Psoas muscle (tissue), 8 donors: ENCODE data around the gene CUEDC1. TPM values are rescaled to one million over a fixed set of nuclear protein-coding genes. Genes with fewer than 3 reads are reported as not detected.

Experiments used
- ATAC-seq, 4 donors: fragments of 200-7000 bp; cut with Tn5 transposase; one replicate each; pipeline ENCODE4 v1.9.1; 2020; ENCODE audit warnings: moderate library complexity in 3 of 4, mild to moderate bottlenecking in 2 of 4
- DNase-seq, 2 donors: peaks; one replicate each; pipeline ENCODE4 v3.0.0-alpha.2; 2020
- H3K27ac ChIP-seq: fragments of 200-600 bp; one replicate; pipeline ENCODE4 v1.8.0; 2022
- H3K27me3 ChIP-seq, 3 donors: fragments of 200-600 bp in 1 of 3; one replicate each; pipeline versions ENCODE4 v1.6.1 to v1.8.0; 2013 to 2022; ENCODE audit warnings: low read length in 2 of 3, mild to moderate bottlenecking in 2 of 3, moderate library complexity in 1 of 3; ENCODE audit not compliant: insufficient read depth in 3 of 3
- H3K36me3 ChIP-seq, 2 donors: fragments of 200-600 bp in 1 of 2; one replicate each; pipeline versions ENCODE4 v1.6.1 to v1.8.0; 2013 to 2022; ENCODE audit warnings: low read depth in 1 of 2, mild to moderate bottlenecking in 1 of 2, moderate library complexity in 1 of 2; ENCODE audit not compliant: insufficient read depth in 1 of 2
- H3K4me1 ChIP-seq: fragments of 200-600 bp; one replicate; pipeline ENCODE4 v1.8.0; 2022
- H3K4me3 ChIP-seq: fragments of 200-600 bp; one replicate; pipeline ENCODE4 v1.8.0; 2022; ENCODE audit warnings: mild to moderate bottlenecking
- H3K9me3 ChIP-seq: fragments of 200-600 bp; one replicate; pipeline ENCODE4 v1.8.0; 2022
- WGBS, 3 donors: extraction: QIAGEN DNeasy Blood & Tissue Kit; methylation state at CpG; one replicate each; pipeline versions ENCODE4 v1.1.6 to v1.1.7; 2013; 5-methylcytosine and 5-hydroxymethylcytosine counted together
- intact Hi-C, 2 donors: fragments of 100-400 bp; cut with DNase I; formaldehyde crosslinking; loops; one replicate each; pipeline versions ENCODE4 v1.11.0 to v1.14.2; 2022
- polyA plus RNA-seq, 3 donors: library from polyadenylated mRNA; stranded (reverse); fragments of 200-250 nt; gene quantifications; one replicate each; pipeline ENCODE4 v1.2.3, GENCODE V29; 2013
- total RNA-seq, 4 donors: library from RNA; stranded (reverse); fragmentation: NEBNext Ultra II Directional in 2 of 4; extraction: Animal tissue kit (Norgen Biotek cat#: 25700) in 2 of 4; gene quantifications; one replicate each; pipeline versions ENCODE4 v1.2.1 to v1.2.4, GENCODE V29; 2021 to 2023
- TF ChIP-seq, protein P1 (sequence below): fragments of 200-600 bp; IDR thresholded peaks from one replicate; pipeline ENCODE4 v1.8.0; 2022; ENCODE audit warnings: antibody characterized with exemption
- donor health status: healthy with polysubstance abuse.
- donor health status: DM: no; HTN: no; CAD: no; lungs with moderate emphysema.
- donor health status: Bipolar disorder and iron deficiency.
- donor health status: healthy.
- donor health status: DM: yes; HTN: yes; CAD: no.
- donor health status: DM: no; HTN: no; CAD: no.
- donor health status: DM: no; HTN: no; CAD: no.
- donor health status: DM: yes; HTN: yes; CAD: no.

The CUEDC1 gene
- total and polyA plus RNA-seq, 7 donors, result 28.0 to 67.2 (median 46.4) TPM

DNA sequence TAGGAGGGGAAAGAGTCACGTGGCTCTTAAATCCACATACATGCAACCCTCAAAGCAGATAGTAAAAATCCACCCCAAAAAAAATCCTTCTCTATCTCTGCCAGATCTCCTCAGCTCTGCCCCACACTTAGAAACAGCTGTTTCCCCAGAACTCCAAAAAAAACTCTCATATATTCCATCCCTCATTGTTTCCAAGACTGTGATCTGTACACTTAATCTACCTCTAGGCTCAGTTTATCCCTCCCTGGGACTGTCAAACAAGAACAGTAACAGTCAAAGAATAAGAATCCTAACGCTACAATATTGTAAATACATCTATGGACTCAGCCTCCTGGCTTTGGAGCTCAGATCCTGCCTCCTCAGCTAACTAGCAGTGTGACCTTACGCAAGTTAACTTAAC is 11.6 kb downstream of the CUEDC1 start:
- TF ChIP-seq, protein P1, sequence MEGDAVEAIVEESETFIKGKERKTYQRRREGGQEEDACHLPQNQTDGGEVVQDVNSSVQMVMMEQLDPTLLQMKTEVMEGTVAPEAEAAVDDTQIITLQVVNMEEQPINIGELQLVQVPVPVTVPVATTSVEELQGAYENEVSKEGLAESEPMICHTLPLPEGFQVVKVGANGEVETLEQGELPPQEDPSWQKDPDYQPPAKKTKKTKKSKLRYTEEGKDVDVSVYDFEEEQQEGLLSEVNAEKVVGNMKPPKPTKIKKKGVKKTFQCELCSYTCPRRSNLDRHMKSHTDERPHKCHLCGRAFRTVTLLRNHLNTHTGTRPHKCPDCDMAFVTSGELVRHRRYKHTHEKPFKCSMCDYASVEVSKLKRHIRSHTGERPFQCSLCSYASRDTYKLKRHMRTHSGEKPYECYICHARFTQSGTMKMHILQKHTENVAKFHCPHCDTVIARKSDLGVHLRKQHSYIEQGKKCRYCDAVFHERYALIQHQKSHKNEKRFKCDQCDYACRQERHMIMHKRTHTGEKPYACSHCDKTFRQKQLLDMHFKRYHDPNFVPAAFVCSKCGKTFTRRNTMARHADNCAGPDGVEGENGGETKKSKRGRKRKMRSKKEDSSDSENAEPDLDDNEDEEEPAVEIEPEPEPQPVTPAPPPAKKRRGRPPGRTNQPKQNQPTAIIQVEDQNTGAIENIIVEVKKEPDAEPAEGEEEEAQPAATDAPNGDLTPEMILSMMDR, result no peak
- DNase-seq (peak in 1 of 2 donors; percentile 14), ATAC-seq (no peak)
- peak overlapping the region; percentile 99 for H3K27ac ChIP-seq
- H3K4me1 ChIP-seq, result peaks cover 96% of the 10 kb centered on the region
- no peaks in the 10 kb centered on the region for H3K36me3 ChIP-seq
- H3K4me3 ChIP-seq, result no peak overlapping the region
- no peaks in the 10 kb centered on the region for H3K27me3 ChIP-seq
- WGBS, 3 donors, result 49 to 63% (median 51%) methylated on average over 3 of the region's 3 CpGs
- intact Hi-C loops, result loop anchor here in 1 of 2 donors (5.0 kb wide), 1 partner anchor 86 kb away; no protein-coding TSS in a partner anchor
- no peaks in the 10 kb centered on the region for H3K9me3 ChIP-seq

DNA sequence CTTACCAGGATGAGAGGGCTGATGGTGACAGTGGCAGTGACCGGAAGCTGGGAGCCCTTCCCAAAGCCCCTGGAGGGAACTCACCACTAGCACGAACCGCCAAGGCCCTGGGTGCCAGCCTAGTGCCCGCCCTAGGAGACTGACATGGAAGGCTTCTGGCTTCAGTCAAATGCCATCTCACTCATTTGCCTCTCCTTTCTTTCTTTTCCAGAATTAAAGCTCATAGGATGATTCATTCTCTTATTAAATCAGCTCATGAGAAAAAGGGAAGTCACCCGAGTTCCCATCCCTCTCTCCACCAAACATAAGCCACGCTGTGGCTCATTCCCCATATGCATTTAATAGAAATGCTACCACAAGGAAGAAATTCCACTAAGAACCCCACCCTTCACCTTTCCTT is 12.1 kb downstream of the CUEDC1 start:
- H3K9me3 ChIP-seq, result no peaks in the 10 kb centered on the region
- intact Hi-C loops, result loop anchor here in 1 of 2 donors (5.0 kb wide), 1 partner anchor 86 kb away; no protein-coding TSS in a partner anchor
- H3K27ac ChIP-seq, result peak overlapping the region; percentile 99
- no peak for ATAC-seq
- H3K36me3 ChIP-seq, result no peaks in the 10 kb centered on the region
- no peak overlapping the region for H3K4me3 ChIP-seq
- WGBS, 3 donors, result 42 to 69% (median 46%) methylated on average over 6 of the region's 6 CpGs
- peaks cover 96% of the 10 kb centered on the region for H3K4me1 ChIP-seq
- DNase-seq, result peak in 1 of 2 donors; percentile 20
- TF ChIP-seq, protein P1, result no peak
- no peaks in the 10 kb centered on the region for H3K27me3 ChIP-seq

DNA sequence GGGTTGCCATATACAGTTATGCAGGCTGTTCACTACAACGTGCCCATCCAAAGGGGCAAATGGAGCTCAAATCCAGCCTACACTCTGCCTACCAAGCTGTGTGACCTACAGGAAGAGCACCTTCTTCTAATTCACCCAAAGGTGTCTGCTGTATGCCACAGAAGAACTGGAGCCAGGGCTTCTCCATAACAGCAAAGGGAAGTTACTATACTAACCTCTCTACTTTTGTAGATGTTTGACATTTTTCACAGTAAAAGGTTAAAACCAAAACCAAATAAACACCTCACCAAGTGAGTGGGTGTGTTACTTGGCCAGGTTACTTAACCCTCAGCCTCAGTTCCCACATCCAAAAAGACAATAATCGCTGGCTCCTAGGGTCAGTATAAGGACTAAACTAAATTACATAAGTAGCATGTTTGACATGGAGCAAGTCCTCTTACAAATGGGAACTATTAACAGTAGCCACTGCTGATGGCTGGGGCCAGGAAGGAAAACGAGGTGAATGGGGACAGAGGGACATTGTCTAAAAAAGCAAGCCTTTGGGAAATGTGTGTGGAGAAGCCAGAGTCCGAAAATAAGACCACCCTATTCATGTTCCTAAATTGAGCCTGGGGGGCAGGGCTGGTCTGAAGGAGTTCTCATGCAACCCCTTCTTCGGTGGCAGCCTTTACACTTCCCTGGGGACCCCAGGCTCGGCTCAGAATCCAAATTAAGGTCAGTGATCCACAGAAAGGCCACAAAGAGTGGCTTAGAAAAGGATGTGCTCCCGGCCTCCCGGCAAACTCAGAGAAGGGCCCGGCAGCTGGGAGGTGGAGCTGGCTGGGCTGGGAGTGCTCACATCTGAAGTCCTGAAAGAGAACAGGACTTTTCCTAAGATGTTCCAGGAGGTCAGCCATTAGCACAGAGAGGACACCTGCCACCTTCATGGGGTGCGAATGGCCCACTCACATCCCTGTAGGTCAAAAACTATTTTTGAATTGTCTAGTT is 13.5 kb downstream of the CUEDC1 start:
- no peaks in the 10 kb centered on the region for H3K27me3 ChIP-seq
- no peaks in the 10 kb centered on the region for H3K9me3 ChIP-seq
- H3K4me3 ChIP-seq, result no peak overlapping the region
- no peak for ATAC-seq
- 29 to 40% (median 38%) methylated on average over 10 of the region's 10 CpGs for WGBS, 3 donors
- no peaks in the 10 kb centered on the region for H3K36me3 ChIP-seq
- intact Hi-C loops, result loop anchor here in 1 of 2 donors (5.0 kb wide), 1 partner anchor 84 kb away; no protein-coding TSS in a partner anchor
- peaks cover 94% of the 10 kb centered on the region for H3K4me1 ChIP-seq
- TF ChIP-seq, protein P1, result no peak
- peak in 1 of 2 donors; percentile 36 for DNase-seq
- H3K27ac ChIP-seq, result peak overlapping the region; percentile 99

DNA sequence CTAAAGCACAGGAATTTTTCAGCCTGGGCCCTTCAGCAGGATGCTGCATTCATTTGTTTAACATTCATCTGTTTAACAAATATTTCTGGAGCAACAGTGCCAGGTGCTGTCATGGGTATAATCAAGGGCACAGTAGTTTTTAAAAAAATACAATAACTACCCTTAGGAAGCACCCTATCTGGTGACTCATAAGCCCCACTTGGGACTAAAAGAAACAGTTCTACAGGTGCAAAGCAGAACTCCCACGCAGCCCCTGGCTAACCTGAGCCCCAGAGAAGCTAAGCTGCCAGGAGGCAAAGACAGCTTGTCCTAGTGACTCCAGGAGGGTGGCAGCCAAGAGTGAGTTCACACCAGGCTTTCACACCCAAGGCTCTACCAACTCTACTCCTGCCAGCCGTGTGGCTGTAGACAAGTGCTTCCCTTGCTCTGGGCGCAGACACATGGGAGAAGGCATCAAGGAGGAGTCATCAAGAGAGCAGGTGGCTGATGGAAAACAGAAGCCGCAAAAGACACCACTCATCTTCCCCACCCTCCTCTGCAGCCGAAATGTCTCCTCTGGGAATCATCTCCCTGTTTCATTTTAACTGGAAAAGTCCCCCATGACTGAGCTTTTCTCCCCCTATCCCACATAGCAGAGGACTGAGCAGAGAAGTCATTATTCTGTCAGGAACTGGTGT is 14.4 kb downstream of the CUEDC1 start:
- DNase-seq (peak; percentile 47 to 73), ATAC-seq (peak; percentile 72 to 78 (median 74))
- no peak overlapping the region for H3K4me3 ChIP-seq
- H3K4me1 ChIP-seq, result peaks cover 94% of the 10 kb centered on the region
- H3K9me3 ChIP-seq, result no peaks in the 10 kb centered on the region
- 22 to 37% (median 23%) methylated on average over 5 of the region's 5 CpGs for WGBS, 3 donors
- intact Hi-C loops, result loop anchor here in 1 of 2 donors (5.0 kb wide), 1 partner anchor 83 kb away; no protein-coding TSS in a partner anchor
- TF ChIP-seq, protein P1, result no peak
- no peaks in the 10 kb centered on the region for H3K27me3 ChIP-seq
- H3K36me3 ChIP-seq, result no peaks in the 10 kb centered on the region
- H3K27ac ChIP-seq, result peak overlapping the region; percentile 99
